Astrocyte of the cerebellum (primary cell): Measurements from ENCODE around the gene CELF4.
A peak's percentile ranks its signal among the peaks of the same experiment; 100 is the strongest.

Experiments
- DNase-seq: peaks from one replicate; pipeline ENCODE4 v3.0.0-alpha.2; 2011; ENCODE audit warnings: low read depth
- H3K4me3 ChIP-seq: 2 replicates; pipeline ENCODE4 v1.5.1; 2011; ENCODE audit warnings: mild to moderate bottlenecking, low read depth, low read length, moderate library complexity
- in situ Hi-C: cut with HindIII; loops from 2 replicates; pipeline ENCODE4 v1.10.0; 2017; ENCODE audit warnings: low sequenced_read_pairs
- TF ChIP-seq, protein P1 (sequence below): IDR thresholded peaks from 2 replicates; pipeline ENCODE4 v1.5.1; 2012; ENCODE audit warnings: low read length, low read depth, moderate library complexity, mild to moderate bottlenecking; ENCODE audit errors: missing control alignments

Gene CELF4

DNA sequence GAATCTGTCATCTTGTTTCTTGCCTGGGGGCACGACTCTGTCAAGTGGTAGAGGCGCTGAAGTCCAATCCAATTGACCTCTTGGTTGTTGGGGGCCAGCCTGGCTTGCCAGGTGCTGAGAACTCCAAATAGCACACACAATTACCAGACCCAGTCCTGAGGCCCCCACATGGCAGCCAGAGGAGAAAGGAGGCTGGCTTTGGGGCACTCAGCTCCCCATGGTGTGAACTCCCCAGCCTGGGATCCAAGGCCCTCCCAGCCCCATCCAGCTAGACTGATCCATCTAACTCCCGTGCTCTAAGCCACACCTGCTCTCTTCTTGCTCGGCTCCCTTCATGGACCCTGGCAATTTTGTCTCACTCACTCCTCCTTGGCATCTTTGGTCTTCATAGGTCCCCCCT lies 170.0 kb downstream of the CELF4 start:
- TF ChIP-seq, protein P1, sequence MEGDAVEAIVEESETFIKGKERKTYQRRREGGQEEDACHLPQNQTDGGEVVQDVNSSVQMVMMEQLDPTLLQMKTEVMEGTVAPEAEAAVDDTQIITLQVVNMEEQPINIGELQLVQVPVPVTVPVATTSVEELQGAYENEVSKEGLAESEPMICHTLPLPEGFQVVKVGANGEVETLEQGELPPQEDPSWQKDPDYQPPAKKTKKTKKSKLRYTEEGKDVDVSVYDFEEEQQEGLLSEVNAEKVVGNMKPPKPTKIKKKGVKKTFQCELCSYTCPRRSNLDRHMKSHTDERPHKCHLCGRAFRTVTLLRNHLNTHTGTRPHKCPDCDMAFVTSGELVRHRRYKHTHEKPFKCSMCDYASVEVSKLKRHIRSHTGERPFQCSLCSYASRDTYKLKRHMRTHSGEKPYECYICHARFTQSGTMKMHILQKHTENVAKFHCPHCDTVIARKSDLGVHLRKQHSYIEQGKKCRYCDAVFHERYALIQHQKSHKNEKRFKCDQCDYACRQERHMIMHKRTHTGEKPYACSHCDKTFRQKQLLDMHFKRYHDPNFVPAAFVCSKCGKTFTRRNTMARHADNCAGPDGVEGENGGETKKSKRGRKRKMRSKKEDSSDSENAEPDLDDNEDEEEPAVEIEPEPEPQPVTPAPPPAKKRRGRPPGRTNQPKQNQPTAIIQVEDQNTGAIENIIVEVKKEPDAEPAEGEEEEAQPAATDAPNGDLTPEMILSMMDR, result no peak
- in situ Hi-C loops, result loop anchor here (5.0 kb wide), 1 partner anchor 87 kb away; no protein-coding TSS in a partner anchor
- no peak for DNase-seq
- no peak overlapping the region for H3K4me3 ChIP-seq

DNA sequence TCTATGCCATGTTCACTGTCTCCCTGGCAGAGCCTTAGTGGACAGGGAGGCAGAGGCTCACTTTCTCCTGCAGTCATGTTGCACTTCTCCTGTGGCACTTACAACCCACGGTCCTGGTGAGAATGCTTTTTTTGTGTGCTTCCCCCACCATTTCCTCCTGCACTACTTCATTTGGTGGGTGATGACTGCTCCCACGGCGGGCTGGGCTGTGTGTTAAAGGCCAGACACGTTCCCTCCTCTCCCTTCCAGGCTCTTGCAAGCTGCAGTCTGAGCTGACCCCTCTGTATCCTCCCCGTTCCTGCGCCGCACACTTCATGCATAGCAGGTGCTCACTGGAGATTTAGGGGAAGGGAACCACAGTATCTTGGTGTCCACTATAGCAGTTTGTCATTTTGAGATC lies 170.5 kb downstream of the CELF4 start:
- no peak for DNase-seq
- no peak overlapping the region for H3K4me3 ChIP-seq
- in situ Hi-C loops, result loop anchor here (5.0 kb wide), 1 partner anchor 87 kb away; no protein-coding TSS in a partner anchor
- TF ChIP-seq, protein P1, result no peak

DNA sequence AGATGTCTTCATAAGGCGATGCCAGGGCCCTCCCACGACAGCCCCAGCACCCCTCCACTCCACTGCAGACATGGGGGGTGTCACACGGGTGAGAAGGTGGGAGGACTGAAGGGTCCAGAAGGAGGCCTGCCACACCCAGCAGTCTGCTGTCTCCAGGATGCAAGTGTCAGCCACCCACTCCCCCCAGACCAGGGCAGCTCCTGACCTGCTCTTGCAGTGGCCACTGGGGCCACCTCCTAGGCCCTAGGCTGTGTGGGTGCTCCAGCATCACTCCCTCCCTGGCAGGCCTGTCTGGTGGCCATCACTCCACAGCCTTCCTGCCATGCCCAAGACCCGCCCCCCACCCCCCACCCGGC lies 171.0 kb downstream of the CELF4 start:
- TF ChIP-seq, protein P1, result no peak
- no peak for DNase-seq
- peak overlapping the region; percentile 45 for H3K4me3 ChIP-seq
- in situ Hi-C loops, result no loop called here

DNA sequence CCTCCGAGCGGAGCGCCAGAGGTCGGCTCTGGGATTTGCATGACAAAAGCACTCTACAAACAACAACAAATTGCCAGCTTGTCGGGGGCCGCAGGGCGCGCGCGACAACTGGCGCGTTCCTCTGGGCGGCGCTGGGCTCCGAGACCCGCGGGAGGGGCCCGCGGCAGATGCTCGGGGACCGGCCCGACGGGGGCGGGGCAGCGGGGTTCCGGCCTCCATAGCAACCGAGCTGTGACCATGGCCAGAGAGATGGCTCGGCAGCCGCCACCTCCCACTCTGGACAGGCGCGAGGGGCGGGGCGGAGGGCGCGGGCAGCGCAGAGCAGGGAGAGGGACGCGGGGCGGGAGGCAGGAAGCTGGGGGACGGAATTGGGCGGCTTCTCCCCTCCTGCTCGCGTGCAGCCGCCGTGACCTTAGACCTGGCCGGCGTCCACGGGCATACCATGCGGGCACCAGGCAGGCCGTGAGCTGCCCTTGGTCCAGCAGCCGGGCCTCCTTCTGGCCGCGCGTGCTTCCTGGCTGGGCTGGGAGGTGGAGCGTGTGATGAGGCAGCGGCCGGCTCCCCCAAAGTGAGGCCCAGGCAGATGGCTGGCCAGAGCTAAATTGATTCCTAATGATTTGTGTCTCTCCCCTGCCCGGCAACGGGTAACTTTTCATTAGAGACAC lies 171.5 kb downstream of the CELF4 start:
- in situ Hi-C loops, result no loop called here

DNA sequence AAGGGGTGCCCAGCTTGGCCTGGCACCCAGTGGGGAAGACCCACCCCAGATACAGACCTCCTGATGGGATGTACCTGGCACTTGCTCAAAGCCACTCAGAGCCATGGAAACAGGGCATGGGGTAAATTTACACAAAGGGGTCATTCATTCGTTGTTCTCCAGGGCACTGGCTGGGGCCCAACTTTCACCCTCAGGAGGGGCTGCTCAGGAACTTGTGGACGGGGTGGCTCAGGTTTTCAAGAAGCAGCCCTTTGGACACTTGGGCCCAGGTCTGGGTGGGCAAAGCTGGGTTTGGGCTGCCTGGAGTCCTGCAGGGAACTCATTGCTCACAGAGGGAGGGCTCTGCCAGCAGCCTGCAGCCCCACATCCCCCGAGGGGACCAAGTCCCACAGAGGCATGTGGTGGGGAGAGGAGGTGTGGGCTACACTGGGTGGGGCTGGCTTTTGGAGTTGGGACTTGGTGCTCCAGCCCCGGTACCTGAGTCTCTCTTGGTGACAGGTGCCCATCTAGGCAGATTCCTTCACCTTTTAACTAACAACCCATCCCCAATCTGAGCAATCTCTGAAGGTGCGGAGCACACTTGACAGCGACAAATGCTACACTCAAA lies 172.3 kb downstream of the CELF4 start:
- TF ChIP-seq, protein P1, result no peak
- DNase-seq, result no peak
- in situ Hi-C loops, result no loop called here
- no peak overlapping the region for H3K4me3 ChIP-seq

More for the DNA sequence above, 171.5 kb downstream of the CELF4 start:
- H3K4me3 ChIP-seq, result peak overlapping the region; percentile 45
- DNase-seq, result no peak
- TF ChIP-seq, protein P1, result no peak

DNA sequence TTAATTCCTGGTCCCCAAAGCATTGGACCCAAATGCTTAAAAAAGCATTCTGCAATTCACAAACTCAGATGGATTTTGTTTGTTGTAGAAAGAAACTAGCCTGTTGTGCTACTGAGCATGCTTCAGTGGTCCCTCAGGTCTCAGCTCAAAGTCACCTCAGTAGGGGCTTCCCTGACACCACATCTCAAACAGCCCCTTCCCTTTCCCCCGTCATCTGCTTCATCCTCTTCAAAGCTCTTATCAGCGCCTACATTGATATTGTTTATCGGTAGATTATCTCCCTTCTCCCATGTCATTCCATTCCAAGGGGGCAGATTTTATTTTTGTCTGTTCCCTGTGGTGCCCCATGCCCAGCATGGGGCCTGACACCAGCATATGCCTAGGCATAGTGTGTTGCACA lies 172.9 kb downstream of the CELF4 start:
- H3K4me3 ChIP-seq, result no peak overlapping the region
- in situ Hi-C loops, result no loop called here
- DNase-seq, result no peak
- TF ChIP-seq, protein P1, result no peak
